Measurements from ENCODE around the gene ITGB3. TPM values are rescaled to one million over a fixed set of nuclear protein-coding genes. Genes with fewer than 3 reads are reported as not detected.

ITGB3 gene
- total and polyA plus RNA-seq, 2 of the 8 experiments (the other 6 are each of a cell fraction or from before 2014, with no cell fraction given): 0.08 to 0.09 TPM

GRCh38 chr17:47240806-47241205 lies 12.8 kb upstream of the ITGB3 start:
- H3K4me2 ChIP-seq (ENCODE audit: insufficient read depth in 1 of 2, low read depth in 2 of 2, low read length in 2 of 2): no peak overlapping the region
- POLR2A ChIA-PET (ENCODE audit: partially characterized antibody): interaction anchor here (1.5 kb wide), 1 partner anchor 11 kb away, joined by 4 read pairs; no protein-coding TSS in a partner anchor

More at GRCh38 chr17:47240806-47241205, 12.8 kb upstream of the ITGB3 start:
- no peaks in the 10 kb centered on the region for H3K79me2 ChIP-seq (ENCODE audit: control insufficient read depth in 1 of 2, insufficient read depth in 2 of 2, low read length in 2 of 2)
- CTCF ChIA-PET (ENCODE audit: partially characterized antibody): interaction anchor here (0.6 to 6.6 kb wide), 3 partner anchors 11 to 376 kb away, joined by 4 to 39 read pairs (median 13); no protein-coding TSS in a partner anchor
- no peak overlapping the region for H3K14ac ChIP-seq (ENCODE audit: insufficient read length)
- no peaks in the 10 kb centered on the region for H3K9me3 ChIP-seq (ENCODE audit: insufficient read depth in 2 of 2, low read depth in 1 of 2, low read length in 1 of 2)
- FAIRE-seq (no peak), DNase-seq (ENCODE audit: low read depth in 1 of 2, low spot score in 2 of 2) (no peak)
- no peak overlapping the region for H2AFZ ChIP-seq (ENCODE audit: low read length)
- no peak for TF ChIP-seq MAX (IDR thresholded peaks at IDR 0.05)
- no peak for TF ChIP-seq RBBP5 (IDR thresholded peaks at IDR 0.05; ENCODE audit: borderline replicate concordance, low read depth, low read length)
- TF ChIP-seq E2F6 (IDR thresholded peaks at IDR 0.05): no peak
- no peak for TF ChIP-seq RNF2 (IDR thresholded peaks at IDR 0.05; ENCODE audit: borderline replicate concordance, low read depth, low read length, missing control alignments, poor library complexity, severe bottlenecking)
- no peak for TF ChIP-seq SIN3A (conservative IDR thresholded peaks at IDR 0.05 in 1 of 2, IDR thresholded peaks at IDR 0.05 in 1 of 2; ENCODE audit: low read depth in 1 of 2, low read length in 2 of 2)
- TF ChIP-seq EGR1 (IDR thresholded peaks at IDR 0.05; ENCODE audit: borderline replicate concordance, low read depth, low read length): no peak
- no peak for TF ChIP-seq CTCF (IDR thresholded peaks at IDR 0.05; ENCODE audit: control extremely low read depth in 1 of 3, insufficient read depth in 1 of 3, low read depth in 1 of 3, low read length in 3 of 3)
- TF ChIP-seq JUND (IDR thresholded peaks at IDR 0.05; ENCODE audit: low read length): no peak
- 81% methylated on average over 3 of the region's 3 CpGs; no CpG with 5 or more reads in 1 of the 2 experiments for WGBS, 2 experiments (ENCODE audit: extremely low coverage in 1 of 2, insufficient coverage in 1 of 2, insufficient read length in 1 of 2, insufficient replicate concordance in 2 of 2, low coverage in 1 of 2, low lambda C conversion rate in 2 of 2, missing lambda C conversion rate in 1 of 2)
- no peak overlapping the region for H3K56ac ChIP-seq (replicated peaks; ENCODE audit: insufficient read length, low read depth, low read length)
- H3K4ac ChIP-seq (replicated peaks; ENCODE audit: insufficient read length, low read depth, low read length): no peak overlapping the region
- H3K18ac ChIP-seq (ENCODE audit: extremely low read depth, low read length): no peak overlapping the region; the same call in 1 of the 2 replicates
- H2AK5ac ChIP-seq (ENCODE audit: low read depth, low read length): no peak overlapping the region
- peaks cover 0 to 3% (median 0%) of the 10 kb centered on the region in 4 experiments; a peak in 1 of 7 replicates for H3K4me1 ChIP-seq (replicated peaks in 1 of 4; ENCODE audit: control insufficient read depth in 3 of 4, insufficient read depth in 4 of 4, low read length in 3 of 4)
- H4K5ac ChIP-seq (ENCODE audit: insufficient read length, low read depth, low read length): no peak overlapping the region
- no peaks in the 10 kb centered on the region for H3K79me1 ChIP-seq (ENCODE audit: low read depth, low read length)
- no peak overlapping the region for H2BK5ac ChIP-seq (ENCODE audit: low read depth, low read length)
- H3K23ac ChIP-seq (ENCODE audit: insufficient read length): no peak overlapping the region
- no peaks in the 10 kb centered on the region for H3K23me2 ChIP-seq (ENCODE audit: low read depth, low read length)
- no peak overlapping the region for H3K9ac ChIP-seq (replicated peaks in 1 of 4; ENCODE audit: extremely low read depth in 1 of 4, low read depth in 3 of 4, low read length in 3 of 4)
- H4K20me1 ChIP-seq (replicated peaks in 1 of 2; ENCODE audit: control insufficient read depth in 1 of 2, insufficient read depth in 2 of 2, low read length in 2 of 2): no peaks in the 10 kb centered on the region
- H3K36me3 ChIP-seq (ENCODE audit: control insufficient read depth in 2 of 4, insufficient read depth in 4 of 4, low read length in 3 of 4): no peaks in the 10 kb centered on the region
- H2BK120ac ChIP-seq (replicated peaks; ENCODE audit: low read depth, low read length): no peak overlapping the region
- no peak overlapping the region for H3K27ac ChIP-seq (ENCODE audit: low read depth, low read length)
- H2BK12ac ChIP-seq (ENCODE audit: low read depth, low read length): no peak overlapping the region
- no peak overlapping the region for H4K91ac ChIP-seq (replicated peaks; ENCODE audit: insufficient read length, low read length)
- no peak overlapping the region for H2BK15ac ChIP-seq (ENCODE audit: low read length)
- no peak overlapping the region for H2BK20ac ChIP-seq (ENCODE audit: low read length)
- peaks cover 0 to 2% (median 0%) of the 10 kb centered on the region in 4 experiments; a peak in 1 of 7 replicates for H3K27me3 ChIP-seq (replicated peaks in 1 of 4; ENCODE audit: control insufficient read depth in 3 of 4, extremely low read depth in 1 of 4, insufficient read depth in 3 of 4, low read length in 3 of 4)
- no peak overlapping the region for H3K4me3 ChIP-seq (ENCODE audit: extremely low read depth in 1 of 4, insufficient read depth in 2 of 4, low read depth in 3 of 4, low read length in 4 of 4)
- H4K8ac ChIP-seq (ENCODE audit: extremely low read depth, insufficient read depth, low read length): no peak overlapping the region
